HEK293 (cell line): ENCODE data around the gene TBC1D8.

Experiments used
- CTCF ChIA-PET: fragments of 350-600 bp; formaldehyde crosslinking; extraction: SDS; loops from one replicate; lab custom pipeline; 2021; ENCODE audit warnings: antibody characterized with exemption; lab: Yijun Ruan, JAX
- POLR2A ChIA-PET: fragments of 300-600 bp; formaldehyde crosslinking; extraction: SDS; loops from one replicate; lab custom pipeline; 2020; ENCODE audit warnings: antibody characterized with exemption, inconsistent platforms; lab: Yijun Ruan, JAX
- H3K27ac ChIP-seq: fragments of 200-500 bp; sonication (Bioruptor generic); 2 replicates; pipeline ENCODE4 v1.5.1; 2014; ENCODE audit warnings: low read depth, low read length, control low read depth, inconsistent platforms; ENCODE audit errors: extremely low read depth
- H3K36me3 ChIP-seq, 2 experiments: fragments of 200-500 bp in 1 of 2; sonication (Bioruptor generic) in 1 of 2; 1 replicate in 1 of 2; 2 replicates in 1 of 2; pipeline ENCODE4 v1.5.1; 2014 to 2017; ENCODE audit warnings: inconsistent platforms in 2 of 2, low read length in 2 of 2; ENCODE audit not compliant: control insufficient read depth in 2 of 2, insufficient read depth in 1 of 2
- H3K4me1 ChIP-seq: fragments of 200-500 bp; sonication (Bioruptor generic); 2 replicates; pipeline ENCODE4 v1.5.1; 2014; ENCODE audit warnings: mild to moderate bottlenecking, low read length, inconsistent platforms; ENCODE audit not compliant: control insufficient read depth, insufficient read depth
- H3K4me3 ChIP-seq: 2 replicates; pipeline ENCODE4 v1.5.1; 2011; ENCODE audit warnings: low read depth, mild to moderate bottlenecking, control low read depth, low read length, moderate library complexity
- H3K9me3 ChIP-seq: fragments of 200-500 bp; sonication (Bioruptor generic); 2 replicates; pipeline ENCODE4 v1.5.1; 2014; ENCODE audit warnings: low read depth, low read length, inconsistent platforms; ENCODE audit not compliant: control insufficient read depth, insufficient read depth
- TRIM28 ChIP-seq: IDR thresholded peaks from 2 replicates; pipeline ENCODE4 v1.6.1; 2011; ENCODE audit warnings: low read length, control low read depth, borderline replicate concordance
- YY2 ChIP-seq: fragments of 450-650 bp; formaldehyde crosslinking; IDR thresholded peaks from 2 replicates; pipeline ENCODE4 v1.5.1; 2016; ENCODE audit warnings: missing biosample characterization, missing genetic modification characterization
- ZNF132 ChIP-seq: fragments of 450-650 bp; formaldehyde crosslinking; IDR thresholded peaks from 2 replicates; pipeline ENCODE4 v1.5.1; 2017; ENCODE audit warnings: missing biosample characterization, missing genetic modification characterization, borderline replicate concordance
- ZNF211 ChIP-seq: fragments of 450-650 bp; formaldehyde crosslinking; IDR thresholded peaks from 2 replicates; pipeline ENCODE4 v1.5.1; 2016; ENCODE audit warnings: low read depth, missing biosample characterization, missing genetic modification characterization
- ZNF23 ChIP-seq: fragments of 450-650 bp; formaldehyde crosslinking; IDR thresholded peaks from 2 replicates; pipeline ENCODE4 v1.5.1; 2016; ENCODE audit warnings: missing biosample characterization, missing genetic modification characterization, borderline replicate concordance
- ZNF426 ChIP-seq: fragments of 450-650 bp; formaldehyde crosslinking; IDR thresholded peaks from 2 replicates; pipeline ENCODE4 v1.5.1; 2017; ENCODE audit warnings: missing biosample characterization, missing genetic modification characterization, mild to moderate bottlenecking, inconsistent platforms, moderate library complexity
- ZNF501 ChIP-seq: fragments of 450-650 bp; formaldehyde crosslinking; IDR thresholded peaks from 2 replicates; pipeline ENCODE4 v1.5.1; 2016; ENCODE audit warnings: missing biosample characterization, missing genetic modification characterization
- ZNF510 ChIP-seq: fragments of 450-650 bp; formaldehyde crosslinking; IDR thresholded peaks from 2 replicates; pipeline ENCODE4 v1.5.1; 2018; ENCODE audit warnings: mild to moderate bottlenecking, missing genetic modification characterization, missing biosample characterization; ENCODE audit not compliant: insufficient replicate concordance
- ZNF514 ChIP-seq: fragments of 450-650 bp; formaldehyde crosslinking; IDR thresholded peaks from 2 replicates; pipeline ENCODE4 v1.5.1; 2016; ENCODE audit warnings: missing biosample characterization, missing genetic modification characterization
- ZNF549 ChIP-seq: fragments of 450-650 bp; IDR thresholded peaks from 2 replicates; pipeline ENCODE4 v1.5.1; 2018; ENCODE audit warnings: missing biosample characterization, missing genetic modification characterization, mild to moderate bottlenecking, inconsistent platforms, moderate library complexity
- ZNF555 ChIP-seq: fragments of 450-650 bp; formaldehyde crosslinking; conservative IDR thresholded peaks from 2 replicates; pipeline ENCODE4 v1.5.1; 2017; ENCODE audit warnings: missing biosample characterization, mild to moderate bottlenecking, missing genetic modification characterization, inconsistent platforms
- ZNF560 ChIP-seq: fragments of 450-650 bp; formaldehyde crosslinking; IDR thresholded peaks from 2 replicates; pipeline ENCODE4 v1.5.1; 2017; ENCODE audit warnings: missing biosample characterization, missing genetic modification characterization, borderline replicate concordance
- ZNF571 ChIP-seq: fragments of 450-650 bp; formaldehyde crosslinking; IDR thresholded peaks from 2 replicates; pipeline ENCODE4 v1.5.0; 2017; ENCODE audit warnings: missing biosample characterization, missing genetic modification characterization
- ZNF585B ChIP-seq: fragments of 450-650 bp; formaldehyde crosslinking; IDR thresholded peaks from 2 replicates; pipeline ENCODE4 v1.5.1; 2016; ENCODE audit warnings: missing biosample characterization, missing genetic modification characterization
- ZNF596 ChIP-seq: fragments of 450-650 bp; IDR thresholded peaks from 2 replicates; pipeline ENCODE4 v1.5.0; 2018; ENCODE audit warnings: missing biosample characterization, mild to moderate bottlenecking, missing genetic modification characterization, moderate library complexity
- ZNF629 ChIP-seq: fragments of 450-650 bp; formaldehyde crosslinking; IDR thresholded peaks from 2 replicates; pipeline ENCODE4 v1.5.1; 2017; ENCODE audit warnings: missing biosample characterization, missing genetic modification characterization
- ZNF654 ChIP-seq: fragments of 450-650 bp; formaldehyde crosslinking; IDR thresholded peaks from 2 replicates; pipeline ENCODE4 v1.5.1; 2016; ENCODE audit warnings: low read depth, missing biosample characterization, missing genetic modification characterization
- TF ChIP-seq, protein P1 (sequence below): fragments of 450-650 bp; formaldehyde crosslinking; IDR thresholded peaks from 2 replicates; pipeline ENCODE4 v1.5.1; 2017; ENCODE audit warnings: missing biosample characterization, mild to moderate bottlenecking, missing genetic modification characterization, moderate library complexity
- TF ChIP-seq, protein P2 (sequence below): fragments of 450-650 bp; formaldehyde crosslinking; IDR thresholded peaks from 2 replicates; pipeline ENCODE4 v1.5.1; 2017; ENCODE audit warnings: missing biosample characterization, missing genetic modification characterization
- TF ChIP-seq, protein P3 (sequence below): fragments of 450-650 bp; formaldehyde crosslinking; IDR thresholded peaks from 2 replicates; pipeline ENCODE4 v1.5.1; 2017; ENCODE audit warnings: missing biosample characterization, missing genetic modification characterization
- TF ChIP-seq, protein P4 (sequence below): fragments of 450-650 bp; formaldehyde crosslinking; IDR thresholded peaks from 2 replicates; pipeline ENCODE4 v1.5.1; 2016; ENCODE audit warnings: missing biosample characterization, missing genetic modification characterization
- TF ChIP-seq, protein P5 (sequence below): fragments of 450-650 bp; formaldehyde crosslinking; IDR thresholded peaks from 2 replicates; pipeline ENCODE4 v1.5.1; 2016; ENCODE audit warnings: missing biosample characterization, missing genetic modification characterization

TBC1D8 gene

DNA sequence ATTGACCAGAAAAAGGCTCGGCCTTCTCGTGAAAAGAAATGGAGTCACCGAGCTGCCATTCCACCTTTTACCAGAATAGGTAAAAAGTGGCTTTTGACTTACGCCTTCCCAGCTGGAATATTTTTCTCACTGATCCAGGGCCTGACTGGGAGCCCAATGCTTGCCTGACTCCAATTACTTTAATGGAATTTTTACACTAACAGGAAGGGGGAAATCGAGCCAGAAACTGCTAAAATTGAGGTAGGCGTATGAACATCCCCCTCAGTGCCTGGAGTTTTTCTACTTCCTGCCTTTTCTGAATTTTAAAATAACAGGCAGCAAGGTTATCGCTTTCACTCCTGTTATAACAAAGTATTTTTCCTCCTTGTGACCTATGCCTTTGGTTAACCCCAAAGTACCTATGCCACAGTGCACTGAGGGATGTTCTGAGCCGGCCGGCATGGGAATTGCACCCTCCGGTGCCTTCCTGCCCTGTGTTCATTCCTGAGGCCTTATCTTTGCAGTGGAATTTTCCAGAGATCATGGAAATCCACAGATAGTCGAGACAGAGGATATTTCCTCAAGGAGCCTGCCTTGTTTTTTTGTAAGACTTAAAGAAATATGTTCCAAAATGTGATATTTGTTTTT is 167.4 kb downstream of the TBC1D8 start:
- Histone ChIP-seq H3K36me3 (peaks cover 0 to 5% of the 10 kb centered on the region in 2 experiments; a peak in 1 of 3 replicates), H3K4me3 (no peak overlapping the region), H3K9me3 (no peaks in the 10 kb centered on the region), H3K4me1 (no peaks in the 10 kb centered on the region), H3K27ac (no peak overlapping the region)
- POLR2A ChIA-PET = no interaction called here
- CTCF ChIA-PET = interaction anchor here (0.6 to 1.8 kb wide), 5 partner anchors 19 to 375 kb away, joined by 3 to 10 read pairs (median 4); no protein-coding TSS in a partner anchor
- TF ChIP-seq ZNF514 (tag by site-specific recombination) (no peak), ZNF596 (tag by site-specific recombination) (no peak), ZNF654 (tag by site-specific recombination) (no peak), ZNF629 (tag by site-specific recombination) (no peak), ZNF510 (no peak), ZNF555 (no peak), YY2 (tag by site-specific recombination) (no peak), ZNF23 (tag by site-specific recombination) (no peak), ZNF585B (tag by site-specific recombination) (no peak), ZNF501 (tag by site-specific recombination) (no peak), ZNF211 (tag by site-specific recombination) (no peak), ZNF426 (tag by site-specific recombination) (no peak)
- TF ChIP-seq, protein P1, sequence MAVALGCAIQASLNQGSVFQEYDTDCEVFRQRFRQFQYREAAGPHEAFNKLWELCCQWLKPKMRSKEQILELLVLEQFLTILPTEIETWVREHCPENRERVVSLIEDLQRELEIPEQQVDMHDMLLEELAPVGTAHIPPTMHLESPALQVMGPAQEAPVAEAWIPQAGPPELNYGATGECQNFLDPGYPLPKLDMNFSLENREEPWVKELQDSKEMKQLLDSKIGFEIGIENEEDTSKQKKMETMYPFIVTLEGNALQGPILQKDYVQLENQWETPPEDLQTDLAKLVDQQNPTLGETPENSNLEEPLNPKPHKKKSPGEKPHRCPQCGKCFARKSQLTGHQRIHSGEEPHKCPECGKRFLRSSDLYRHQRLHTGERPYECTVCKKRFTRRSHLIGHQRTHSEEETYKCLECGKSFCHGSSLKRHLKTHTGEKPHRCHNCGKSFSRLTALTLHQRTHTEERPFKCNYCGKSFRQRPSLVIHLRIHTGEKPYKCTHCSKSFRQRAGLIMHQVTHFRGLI (tag by site-specific recombination) = no peak
- TF ChIP-seq, protein P2, sequence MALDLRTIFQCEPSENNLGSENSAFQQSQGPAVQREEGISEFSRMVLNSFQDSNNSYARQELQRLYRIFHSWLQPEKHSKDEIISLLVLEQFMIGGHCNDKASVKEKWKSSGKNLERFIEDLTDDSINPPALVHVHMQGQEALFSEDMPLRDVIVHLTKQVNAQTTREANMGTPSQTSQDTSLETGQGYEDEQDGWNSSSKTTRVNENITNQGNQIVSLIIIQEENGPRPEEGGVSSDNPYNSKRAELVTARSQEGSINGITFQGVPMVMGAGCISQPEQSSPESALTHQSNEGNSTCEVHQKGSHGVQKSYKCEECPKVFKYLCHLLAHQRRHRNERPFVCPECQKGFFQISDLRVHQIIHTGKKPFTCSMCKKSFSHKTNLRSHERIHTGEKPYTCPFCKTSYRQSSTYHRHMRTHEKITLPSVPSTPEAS (tag by site-specific recombination) = no peak
- TF ChIP-seq, protein P3, sequence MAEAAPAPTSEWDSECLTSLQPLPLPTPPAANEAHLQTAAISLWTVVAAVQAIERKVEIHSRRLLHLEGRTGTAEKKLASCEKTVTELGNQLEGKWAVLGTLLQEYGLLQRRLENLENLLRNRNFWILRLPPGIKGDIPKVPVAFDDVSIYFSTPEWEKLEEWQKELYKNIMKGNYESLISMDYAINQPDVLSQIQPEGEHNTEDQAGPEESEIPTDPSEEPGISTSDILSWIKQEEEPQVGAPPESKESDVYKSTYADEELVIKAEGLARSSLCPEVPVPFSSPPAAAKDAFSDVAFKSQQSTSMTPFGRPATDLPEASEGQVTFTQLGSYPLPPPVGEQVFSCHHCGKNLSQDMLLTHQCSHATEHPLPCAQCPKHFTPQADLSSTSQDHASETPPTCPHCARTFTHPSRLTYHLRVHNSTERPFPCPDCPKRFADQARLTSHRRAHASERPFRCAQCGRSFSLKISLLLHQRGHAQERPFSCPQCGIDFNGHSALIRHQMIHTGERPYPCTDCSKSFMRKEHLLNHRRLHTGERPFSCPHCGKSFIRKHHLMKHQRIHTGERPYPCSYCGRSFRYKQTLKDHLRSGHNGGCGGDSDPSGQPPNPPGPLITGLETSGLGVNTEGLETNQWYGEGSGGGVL = no peak
- TF ChIP-seq, protein P4, sequence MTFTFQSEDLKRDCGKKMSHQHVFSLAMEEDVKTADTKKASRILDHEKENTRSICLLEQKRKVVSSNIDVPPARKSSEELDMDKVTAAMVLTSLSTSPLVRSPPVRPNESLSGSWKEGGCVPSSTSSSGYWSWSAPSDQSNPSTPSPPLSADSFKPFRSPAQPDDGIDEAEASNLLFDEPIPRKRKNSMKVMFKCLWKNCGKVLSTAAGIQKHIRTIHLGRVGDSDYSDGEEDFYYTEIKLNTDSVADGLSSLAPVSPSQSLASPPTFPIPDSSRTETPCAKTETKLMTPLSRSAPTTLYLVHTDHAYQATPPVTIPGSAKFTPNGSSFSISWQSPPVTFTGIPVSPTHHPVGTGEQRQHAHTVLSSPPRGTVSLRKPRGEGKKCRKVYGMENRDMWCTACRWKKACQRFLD (tag by site-specific recombination) = no peak

DNA sequence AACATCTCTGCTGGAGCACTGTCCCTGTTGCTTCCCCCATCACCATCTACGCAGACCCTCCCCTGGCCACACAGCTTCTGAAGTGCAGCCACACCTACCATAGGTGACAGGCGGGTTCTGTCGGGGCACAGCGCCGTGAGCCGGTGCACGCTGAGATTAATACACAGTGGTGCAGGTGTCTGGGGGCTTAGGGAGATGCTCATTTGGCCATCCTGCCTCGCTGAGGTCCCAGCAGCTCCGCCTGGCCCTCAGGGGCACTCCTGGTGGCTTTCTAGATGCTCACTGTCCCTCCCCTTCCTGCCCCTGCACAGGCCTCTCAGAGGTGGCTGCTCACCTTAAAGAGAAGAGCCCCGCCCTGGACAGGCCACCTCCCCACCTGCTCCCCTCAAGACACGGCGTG is 168.0 kb downstream of the TBC1D8 start:
- Histone ChIP-seq H3K36me3 (peaks cover 0 to 5% of the 10 kb centered on the region in 2 experiments; a peak in 1 of 3 replicates), H3K4me1 (no peaks in the 10 kb centered on the region), H3K27ac (no peak overlapping the region), H3K9me3 (no peaks in the 10 kb centered on the region), H3K4me3 (no peak overlapping the region)
- POLR2A ChIA-PET = no interaction called here
- CTCF ChIA-PET = interaction anchor here (0.7 to 1.8 kb wide), 6 partner anchors 253 to 375 kb away, joined by 3 to 10 read pairs (median 4); no protein-coding TSS in a partner anchor
- TF ChIP-seq ZNF132 = no peak
- no peak for TF ChIP-seq ZNF571
- no peak for TF ChIP-seq ZNF560 (tag by site-specific recombination)
- TF ChIP-seq, protein P5, sequence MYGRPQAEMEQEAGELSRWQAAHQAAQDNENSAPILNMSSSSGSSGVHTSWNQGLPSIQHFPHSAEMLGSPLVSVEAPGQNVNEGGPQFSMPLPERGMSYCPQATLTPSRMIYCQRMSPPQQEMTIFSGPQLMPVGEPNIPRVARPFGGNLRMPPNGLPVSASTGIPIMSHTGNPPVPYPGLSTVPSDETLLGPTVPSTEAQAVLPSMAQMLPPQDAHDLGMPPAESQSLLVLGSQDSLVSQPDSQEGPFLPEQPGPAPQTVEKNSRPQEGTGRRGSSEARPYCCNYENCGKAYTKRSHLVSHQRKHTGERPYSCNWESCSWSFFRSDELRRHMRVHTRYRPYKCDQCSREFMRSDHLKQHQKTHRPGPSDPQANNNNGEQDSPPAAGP = no peak
- no peak for TF ChIP-seq ZNF549 (tag by site-specific recombination)
- no peak for TF ChIP-seq ZNF211 (tag by site-specific recombination)
- TF ChIP-seq TRIM28 = no peak
